DOHH2 (cell line): ENCODE measurements around the gene MAP3K4.

Experiments
- EZH2phosphoT487 ChIP-seq: fragments of 200-600 bp; sonication (generic); IDR thresholded peaks from 2 replicates; pipeline ENCODE4 v1.6.1; 2017; ENCODE audit warnings: borderline replicate concordance, mild to moderate bottlenecking, antibody characterized with exemption, low read length, moderate library complexity, mixed read lengths
- TF ChIP-seq, protein P1 (sequence below): fragments of 200-600 bp; sonication (generic); IDR thresholded peaks from one replicate; pipeline ENCODE4 v1.5.1; 2014; ENCODE audit warnings: antibody characterized with exemption, mild to moderate bottlenecking, low read depth, low read length; ENCODE audit not compliant: poor library complexity, severe bottlenecking

DNA sequence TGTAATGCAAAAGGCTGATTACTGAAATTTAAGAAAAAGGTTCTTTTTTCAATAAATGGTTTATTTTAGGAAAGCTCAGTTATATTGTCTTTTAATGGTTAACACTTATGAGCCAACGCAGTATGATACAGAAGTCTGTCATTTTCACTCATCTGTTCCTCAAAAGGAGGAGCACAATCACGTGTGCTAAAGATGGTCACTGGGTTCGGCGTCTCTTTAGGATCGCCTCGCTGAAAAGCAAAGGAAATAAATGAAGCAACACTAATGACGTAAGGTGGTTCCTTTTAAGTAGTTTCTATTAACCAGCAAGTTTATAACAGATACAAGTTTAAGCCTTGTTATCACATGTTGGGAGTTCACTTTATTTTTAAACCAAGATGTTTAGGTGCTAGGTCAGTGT is 125.7 kb downstream of the MAP3K4 start:
- TF ChIP-seq, protein P1, sequence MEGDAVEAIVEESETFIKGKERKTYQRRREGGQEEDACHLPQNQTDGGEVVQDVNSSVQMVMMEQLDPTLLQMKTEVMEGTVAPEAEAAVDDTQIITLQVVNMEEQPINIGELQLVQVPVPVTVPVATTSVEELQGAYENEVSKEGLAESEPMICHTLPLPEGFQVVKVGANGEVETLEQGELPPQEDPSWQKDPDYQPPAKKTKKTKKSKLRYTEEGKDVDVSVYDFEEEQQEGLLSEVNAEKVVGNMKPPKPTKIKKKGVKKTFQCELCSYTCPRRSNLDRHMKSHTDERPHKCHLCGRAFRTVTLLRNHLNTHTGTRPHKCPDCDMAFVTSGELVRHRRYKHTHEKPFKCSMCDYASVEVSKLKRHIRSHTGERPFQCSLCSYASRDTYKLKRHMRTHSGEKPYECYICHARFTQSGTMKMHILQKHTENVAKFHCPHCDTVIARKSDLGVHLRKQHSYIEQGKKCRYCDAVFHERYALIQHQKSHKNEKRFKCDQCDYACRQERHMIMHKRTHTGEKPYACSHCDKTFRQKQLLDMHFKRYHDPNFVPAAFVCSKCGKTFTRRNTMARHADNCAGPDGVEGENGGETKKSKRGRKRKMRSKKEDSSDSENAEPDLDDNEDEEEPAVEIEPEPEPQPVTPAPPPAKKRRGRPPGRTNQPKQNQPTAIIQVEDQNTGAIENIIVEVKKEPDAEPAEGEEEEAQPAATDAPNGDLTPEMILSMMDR = no peak
- no peak for TF ChIP-seq EZH2phosphoT487
